B cell (primary cell): Measurements from ENCODE around the gene ZBTB8A. TPM values are rescaled to one million over a fixed set of nuclear protein-coding genes. Genes with fewer than 3 reads are reported as not detected.

Experiments
- ATAC-seq: fragments of 200-7000 bp; cut with Tn5 transposase; one replicate; pipeline ENCODE4 v1.10.0; 2021; ENCODE audit warnings: low read depth, mild to moderate bottlenecking, moderate number of reproducible peaks, moderate library complexity
- CTCF ChIA-PET: fragments of 350-600 bp; sonication (Branson Sonifier 250); formaldehyde crosslinking; loops from one replicate; lab custom pipeline; 2021; ENCODE audit warnings: antibody characterized with exemption, inconsistent platforms; lab: Charles Lee
- POLR2A ChIA-PET: fragments of 350-600 bp; sonication (Branson Sonifier 250); formaldehyde crosslinking; loops from one replicate; lab custom pipeline; 2021; ENCODE audit warnings: antibody characterized with exemption; lab: Charles Lee
- DNase-seq: peaks from one replicate; pipeline ENCODE4 v3.0.0; 2013
- H2AFZ ChIP-seq: 2 replicates; pipeline ENCODE4 v1.6.1; 2012; ENCODE audit warnings: mild to moderate bottlenecking, low read depth, low read length; ENCODE audit not compliant: insufficient read depth, poor library complexity, severe bottlenecking
- H3K27ac ChIP-seq, 2 donors: 1 replicate in 1 of 2; 2 replicates in 1 of 2; pipeline ENCODE4 v1.5.1; 2012 to 2013; ENCODE audit warnings: low read length in 2 of 2, mild to moderate bottlenecking in 2 of 2, moderate library complexity in 1 of 2
- H3K27me3 ChIP-seq, 4 experiments: fragments of 200-600 bp in 1 of 4; sonication (generic) in 1 of 4; replicated peaks in 1 of 4; 1 replicate in 2 of 4; 2 replicates in 2 of 4; pipeline versions ENCODE4 v1.6.1 to v1.7.0; 2013 to 2016; ENCODE audit warnings: low read length in 3 of 4, mild to moderate bottlenecking in 2 of 4, mixed read lengths in 1 of 4, moderate library complexity in 1 of 4; ENCODE audit not compliant: insufficient read depth in 4 of 4, control insufficient read depth in 3 of 4; ENCODE audit errors: control extremely low read depth in 1 of 4
- H3K36me3 ChIP-seq, 2 experiments: replicated peaks in 1 of 2; 1 replicate in 1 of 2; 2 replicates in 1 of 2; pipeline versions ENCODE4 v1.6.1 to v1.7.1; 2013; ENCODE audit warnings: low read length in 1 of 2; ENCODE audit not compliant: insufficient read depth in 2 of 2, control insufficient read depth in 1 of 2; ENCODE audit errors: control extremely low read depth in 1 of 2, extremely low read depth in 1 of 2
- H3K4me1 ChIP-seq, 2 donors: fragments of 200-600 bp in 1 of 2; sonication (generic) in 1 of 2; 1 replicate in 1 of 2; 2 replicates in 1 of 2; pipeline versions ENCODE4 v1.5.1 to v1.6.1; 2013 to 2017; ENCODE audit warnings: low read length in 2 of 2; ENCODE audit not compliant: control insufficient read depth in 2 of 2, insufficient read depth in 2 of 2
- H3K4me2 ChIP-seq: replicated peaks from 2 replicates; pipeline ENCODE3; 2012; ENCODE audit warnings: mild to moderate bottlenecking, low read depth, low read length; ENCODE audit not compliant: poor library complexity, severe bottlenecking
- H3K4me3 ChIP-seq, 5 experiments: fragments of 200-600 bp in 1 of 5; sonication (generic) in 1 of 5; 1 replicate in 3 of 5; 2 replicates in 2 of 5; pipeline versions ENCODE4 v1.5.1 to v1.7.0; 2011 to 2016; ENCODE audit warnings: low read length in 4 of 5, mild to moderate bottlenecking in 4 of 5, low read depth in 2 of 5, control low read depth in 1 of 5, moderate library complexity in 1 of 5; ENCODE audit not compliant: insufficient read depth in 1 of 5; ENCODE audit errors: control extremely low read depth in 1 of 5, extremely low read depth in 1 of 5
- H3K79me2 ChIP-seq: fragments of 200-600 bp; sonication (generic); one replicate; pipeline ENCODE4 v1.6.0; 2016; ENCODE audit warnings: low read length; ENCODE audit not compliant: control insufficient read depth, insufficient read depth
- H3K9ac ChIP-seq: fragments of 200-600 bp; sonication (generic); 2 replicates; pipeline ENCODE4 v1.6.1; 2017; ENCODE audit warnings: mild to moderate bottlenecking, low read length, moderate library complexity
- H3K9me3 ChIP-seq, 3 donors: one replicate each; pipeline versions ENCODE4 v1.6.1 to v1.7.1; 2013; ENCODE audit warnings: low read length in 2 of 3; ENCODE audit not compliant: control insufficient read depth in 2 of 3, insufficient read depth in 1 of 3; ENCODE audit errors: control extremely low read depth in 1 of 3
- H4K20me1 ChIP-seq: 2 replicates; pipeline ENCODE4 v1.6.0; 2012; ENCODE audit warnings: mild to moderate bottlenecking, low read length; ENCODE audit not compliant: insufficient read depth, control insufficient read depth, poor library complexity, severe bottlenecking
- H3K27ac Mint-ChIP-seq: one replicate; pipeline ENCODE4 v1.8.0; 2021; ENCODE audit warnings: mixed read lengths
- H3K27me3 Mint-ChIP-seq: one replicate; pipeline ENCODE4 v1.8.0; 2021; ENCODE audit warnings: mixed read lengths
- H3K4me1 Mint-ChIP-seq: one replicate; pipeline ENCODE4 v1.8.0; 2021; ENCODE audit warnings: mixed read lengths
- H3K4me3 Mint-ChIP-seq: one replicate; pipeline ENCODE4 v1.8.0; 2021; ENCODE audit warnings: mixed read lengths
- H3K9me3 Mint-ChIP-seq: one replicate; pipeline ENCODE4 v1.8.0; 2022; ENCODE audit warnings: mixed read lengths; ENCODE audit not compliant: insufficient read depth
- EZH2 ChIP-seq: IDR thresholded peaks from 2 replicates; pipeline ENCODE4 v1.6.1; 2012; ENCODE audit warnings: borderline replicate concordance, low read depth, mild to moderate bottlenecking, moderate library complexity, low read length; ENCODE audit not compliant: insufficient read depth, poor library complexity, severe bottlenecking
- WGBS: methylation state at CpG from one replicate; pipeline ENCODE4 v1.1.5; 2013; ENCODE audit warnings: missing lambda C conversion rate; ENCODE audit not compliant: insufficient coverage; 5-methylcytosine and 5-hydroxymethylcytosine counted together
- intact Hi-C: fragments of 100-400 bp; cut with micrococcal nuclease; formaldehyde crosslinking; loops from one replicate; pipeline ENCODE4 v1.10.0; 2022
- polyA plus RNA-seq: library from polyadenylated mRNA; depleted of rRNA; stranded (reverse); fragments of >200 nt; gene quantifications from 2 replicates; pipeline ENCODE4 v1.2.3, GENCODE V29; 2012
- total RNA-seq, 2 donors: library from RNA; stranded (reverse); fragments of 120-200 nt in 1 of 2; gene quantifications; 1 replicate in 1 of 2; 2 replicates in 1 of 2; pipeline versions ENCODE4 v1.2.3 to v1.2.4, GENCODE V29; 2013 to 2022
- TF ChIP-seq, protein P1 (sequence below): fragments of 200-600 bp; IDR thresholded peaks from one replicate; pipeline ENCODE4 v1.8.0; 2022; ENCODE audit warnings: antibody characterized with exemption, mild to moderate bottlenecking

Gene ZBTB8A
- total and polyA plus RNA-seq, 2 donors (not counting 1 experiment from before 2014, with no cell fraction given) = 0.04 to 0.17 TPM

DNA sequence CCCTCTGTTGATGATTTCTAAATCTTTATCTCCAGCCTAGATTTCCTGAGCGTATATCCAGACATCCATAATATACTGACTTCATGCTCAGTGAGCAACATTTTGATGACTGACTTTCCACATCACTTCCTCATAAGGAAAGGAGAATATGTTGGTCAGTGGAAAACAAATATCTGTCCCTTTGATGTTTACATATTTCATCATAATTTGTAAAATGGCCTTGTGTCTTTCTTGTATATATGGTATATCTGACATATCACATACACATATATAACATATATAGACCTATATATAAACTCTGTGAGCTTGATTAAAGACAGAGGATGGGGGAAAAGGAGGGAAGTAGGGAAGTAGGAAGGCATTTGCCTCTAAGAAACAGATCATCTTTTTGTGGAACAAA, 18.6 kb downstream of the ZBTB8A start:
- no peaks in the 10 kb centered on the region for H4K20me1 ChIP-seq
- no CpG with 5 or more reads among the region's 1 CpG for WGBS
- Mint-ChIP-seq H3K27ac (no peak overlapping the region), H3K9me3 (no peaks in the 10 kb centered on the region), H3K4me3 (no peak overlapping the region), H3K27me3 (no peaks in the 10 kb centered on the region), H3K4me1 (no peaks in the 10 kb centered on the region)
- POLR2A ChIA-PET = no interaction called here
- DNase-seq (no peak), ATAC-seq (no peak)
- H3K79me2 ChIP-seq = no peaks in the 10 kb centered on the region
- TF ChIP-seq, protein P1, sequence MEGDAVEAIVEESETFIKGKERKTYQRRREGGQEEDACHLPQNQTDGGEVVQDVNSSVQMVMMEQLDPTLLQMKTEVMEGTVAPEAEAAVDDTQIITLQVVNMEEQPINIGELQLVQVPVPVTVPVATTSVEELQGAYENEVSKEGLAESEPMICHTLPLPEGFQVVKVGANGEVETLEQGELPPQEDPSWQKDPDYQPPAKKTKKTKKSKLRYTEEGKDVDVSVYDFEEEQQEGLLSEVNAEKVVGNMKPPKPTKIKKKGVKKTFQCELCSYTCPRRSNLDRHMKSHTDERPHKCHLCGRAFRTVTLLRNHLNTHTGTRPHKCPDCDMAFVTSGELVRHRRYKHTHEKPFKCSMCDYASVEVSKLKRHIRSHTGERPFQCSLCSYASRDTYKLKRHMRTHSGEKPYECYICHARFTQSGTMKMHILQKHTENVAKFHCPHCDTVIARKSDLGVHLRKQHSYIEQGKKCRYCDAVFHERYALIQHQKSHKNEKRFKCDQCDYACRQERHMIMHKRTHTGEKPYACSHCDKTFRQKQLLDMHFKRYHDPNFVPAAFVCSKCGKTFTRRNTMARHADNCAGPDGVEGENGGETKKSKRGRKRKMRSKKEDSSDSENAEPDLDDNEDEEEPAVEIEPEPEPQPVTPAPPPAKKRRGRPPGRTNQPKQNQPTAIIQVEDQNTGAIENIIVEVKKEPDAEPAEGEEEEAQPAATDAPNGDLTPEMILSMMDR = no peak
- TF ChIP-seq EZH2 = no peak
- H3K4me1 ChIP-seq = no peaks in the 10 kb centered on the region
- CTCF ChIA-PET = interaction anchor here (0.7 kb wide), 1 partner anchor 48 kb away, joined by 3 read pairs; no protein-coding TSS in a partner anchor
- H3K9ac ChIP-seq = no peak overlapping the region
- H3K27me3 ChIP-seq = no peaks in the 10 kb centered on the region
- H3K27ac ChIP-seq = no peak overlapping the region
- H3K36me3 ChIP-seq = no peaks in the 10 kb centered on the region
- no peak overlapping the region for H3K4me2 ChIP-seq
- H3K4me3 ChIP-seq = no peak overlapping the region
- no peaks in the 10 kb centered on the region for H3K9me3 ChIP-seq
- intact Hi-C loops = no loop called here
- H2AFZ ChIP-seq = no peak overlapping the region

DNA sequence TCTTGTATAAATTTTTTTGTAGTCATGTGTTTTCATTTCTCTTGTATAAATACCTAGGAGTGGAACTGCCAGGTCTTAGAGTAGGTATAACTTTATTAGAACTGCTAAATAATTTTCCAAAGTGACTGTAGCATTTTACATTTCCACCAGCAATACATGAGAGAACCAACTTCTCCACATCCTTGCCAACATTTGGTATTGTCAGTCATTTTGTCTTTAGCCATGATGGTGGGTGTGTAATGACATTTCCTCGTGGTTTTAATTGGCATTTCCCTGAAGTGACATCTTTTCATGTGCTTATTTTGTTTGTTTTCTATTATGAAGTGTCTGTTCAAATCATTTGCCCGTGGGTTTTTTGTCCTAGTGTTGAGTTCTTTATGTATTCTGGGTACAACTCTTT, 29.7 kb downstream of the ZBTB8A start:
- Histone ChIP-seq H3K79me2 (no peaks in the 10 kb centered on the region), H3K9ac (no peak overlapping the region), H3K4me2 (no peak overlapping the region), H4K20me1 (no peaks in the 10 kb centered on the region), H3K27ac (no peak overlapping the region), H2AFZ (no peak overlapping the region), H3K4me3 (no peak overlapping the region), H3K27me3 (no peaks in the 10 kb centered on the region), H3K4me1 (no peaks in the 10 kb centered on the region), H3K36me3 (no peaks in the 10 kb centered on the region), H3K9me3 (no peaks in the 10 kb centered on the region)
- H3K4me3 Mint-ChIP-seq = no peak overlapping the region
- no peak for TF ChIP-seq EZH2
- TF ChIP-seq, protein P1 = no peak
- POLR2A ChIA-PET = no interaction called here
- DNase-seq (no peak), ATAC-seq (no peak)
- intact Hi-C loops = no loop called here
- CTCF ChIA-PET = no interaction called here
- 60% methylated on average over 1 of the region's 2 CpGs for WGBS
- H3K9me3 Mint-ChIP-seq = no peaks in the 10 kb centered on the region
- no peaks in the 10 kb centered on the region for H3K27me3 Mint-ChIP-seq
- no peaks in the 10 kb centered on the region for H3K4me1 Mint-ChIP-seq
- no peak overlapping the region for H3K27ac Mint-ChIP-seq
